HCT116 (cell line): Measurements from ENCODE around the gene CYP2U1. TPM values are rescaled to one million over a fixed set of nuclear protein-coding genes. Genes with fewer than 3 reads are reported as not detected.

Source experiments
- ATAC-seq: fragments of 200-7000 bp; cut with Tn5 transposase; 2 replicates; pipeline ENCODE4 v1.9.1; 2020; ENCODE audit warnings: mild to moderate bottlenecking, moderate library complexity
- BruUV-seq: library from RNA; stranded (reverse); fragments of 400-500 nt; replicated peaks from 2 replicates; lab custom pipeline; 2021; lab: Mats Ljungman, UMichigan
- CTCF ChIA-PET: fragments of 300-600 bp; sonication (Branson Sonifier 250); formaldehyde crosslinking; loops from one replicate; lab custom pipeline; 2021; ENCODE audit warnings: antibody characterized with exemption; lab: Charles Lee
- POLR2A ChIA-PET: fragments of 300-600, 350-600 bp; sonication (Branson Sonifier 250); formaldehyde crosslinking; loops from one replicate; lab custom pipeline; 2021; ENCODE audit warnings: antibody characterized with exemption; lab: Charles Lee
- RAD21 ChIA-PET, 2 experiments: fragments of 300-600 bp; sonication (Branson Sonifier 250); formaldehyde crosslinking; loops; one replicate each; lab custom pipeline; 2023; ENCODE audit warnings: low total read pairs in 2 of 2; ENCODE audit not compliant: uncharacterized antibody in 2 of 2, unreplicated experiment in 2 of 2, low non-redundant PET in 1 of 2; lab: Charles Lee
- DNase-seq: peaks from one replicate; pipeline ENCODE4 v3.0.0-alpha.2; 2010; ENCODE audit warnings: low read depth, low spot score
- H2AFZ ChIP-seq: fragments of 200-600 bp; shearing (Covaris generic), sonication (generic); 2 replicates; pipeline ENCODE4 v1.6.1; 2017; ENCODE audit warnings: low read depth, mixed run types, mixed read lengths, antibody characterized with exemption, low read length; ENCODE audit not compliant: poor library complexity, severe bottlenecking
- H3K27ac ChIP-seq: 2 replicates; pipeline ENCODE4 v1.5.1; 2012; ENCODE audit warnings: low read depth, low read length
- H3K27me3 ChIP-seq: fragments of 200-600 bp; sonication (generic); 2 replicates; pipeline ENCODE4 v1.6.1; 2016; ENCODE audit warnings: mixed run types, low read length, mixed read lengths; ENCODE audit not compliant: insufficient read depth
- H3K36me3 ChIP-seq, 2 experiments: fragments of 200-500 bp in 1 of 2; fragments of 200-600 bp in 1 of 2; sonication (Bioruptor generic) in 1 of 2; sonication (generic) in 1 of 2; 2 replicates each; pipeline versions ENCODE4 v1.5.1 to v1.6.1; 2014 to 2016; ENCODE audit warnings: low read length in 2 of 2, inconsistent platforms in 1 of 2, mixed read lengths in 1 of 2, mixed run types in 1 of 2; ENCODE audit not compliant: insufficient read depth in 2 of 2, control insufficient read depth in 1 of 2
- H3K4me1 ChIP-seq, 2 experiments: fragments of 200-600 bp in 1 of 2; sonication (generic) in 1 of 2; 2 replicates each; pipeline versions ENCODE4 v1.5.1 to v1.6.1; 2012 to 2017; ENCODE audit warnings: low read length in 2 of 2, inconsistent platforms in 1 of 2, mild to moderate bottlenecking in 1 of 2, mixed read lengths in 1 of 2, mixed run types in 1 of 2, moderate library complexity in 1 of 2; ENCODE audit not compliant: insufficient read depth in 2 of 2, control insufficient read depth in 1 of 2
- H3K4me2 ChIP-seq: fragments of 200-600 bp; sonication (generic); 2 replicates; pipeline ENCODE4 v1.6.1; 2017; ENCODE audit warnings: mixed run types, low read length, mixed read lengths
- H3K4me3 ChIP-seq, 2 experiments: fragments of 200-600 bp in 1 of 2; sonication (generic) in 1 of 2; replicated peaks in 1 of 2; 2 replicates each; pipeline ENCODE4 v1.5.1; 2011 to 2016; ENCODE audit warnings: low read length in 2 of 2, control low read depth in 1 of 2, low read depth in 1 of 2, mild to moderate bottlenecking in 1 of 2, mixed read lengths in 1 of 2, mixed run types in 1 of 2
- H3K79me2 ChIP-seq: fragments of 200-600 bp; sonication (generic); 2 replicates; pipeline ENCODE4 v1.6.1; 2017; ENCODE audit warnings: mild to moderate bottlenecking, mixed run types, low read length, moderate library complexity, mixed read lengths; ENCODE audit not compliant: insufficient read depth
- H3K9ac ChIP-seq: fragments of 200-600 bp; sonication (generic); 2 replicates; pipeline ENCODE4 v1.6.1; 2016; ENCODE audit warnings: low read length, mixed read lengths
- H3K9me2 ChIP-seq: fragments of 200-600 bp; sonication (generic), shearing (Covaris generic); 2 replicates; pipeline ENCODE4 v1.6.1; 2017; ENCODE audit warnings: mixed run types, mild to moderate bottlenecking, moderate library complexity; ENCODE audit not compliant: insufficient read depth
- H3K9me3 ChIP-seq, 2 experiments: fragments of 200-500 bp in 1 of 2; fragments of 200-600 bp in 1 of 2; sonication (Bioruptor generic) in 1 of 2; sonication (generic) in 1 of 2; 2 replicates each; pipeline ENCODE4 v1.6.1; 2014 to 2017; ENCODE audit warnings: low read length in 2 of 2, mixed read lengths in 2 of 2, inconsistent platforms in 1 of 2, low read depth in 1 of 2, mild to moderate bottlenecking in 1 of 2, mixed run types in 1 of 2, moderate library complexity in 1 of 2; ENCODE audit not compliant: control insufficient read depth in 1 of 2, insufficient read depth in 1 of 2
- H4K20me1 ChIP-seq: fragments of 200-600 bp; sonication (generic), shearing (Covaris generic); 2 replicates; pipeline ENCODE4 v1.6.1; 2017; ENCODE audit warnings: mixed run types, mild to moderate bottlenecking, moderate library complexity; ENCODE audit not compliant: insufficient read depth
- ATF3 ChIP-seq: IDR thresholded peaks from 2 replicates; pipeline ENCODE4 v1.6.1; 2012
- CBX3 ChIP-seq: IDR thresholded peaks from 2 replicates; pipeline ENCODE4 v1.6.1; 2012; ENCODE audit warnings: low read depth
- EGR1 ChIP-seq: IDR thresholded peaks from 2 replicates; pipeline ENCODE4 v1.6.1; 2012; ENCODE audit warnings: low read depth
- EZH2 ChIP-seq: fragments of 200-600 bp; sonication (generic); IDR thresholded peaks from 2 replicates; pipeline ENCODE4 v1.6.1; 2017; ENCODE audit warnings: antibody characterized with exemption, mixed run types
- MAX ChIP-seq: IDR thresholded peaks from 2 replicates; pipeline ENCODE4 v1.6.1; 2012
- REST ChIP-seq: IDR thresholded peaks from 2 replicates; pipeline ENCODE4 v1.6.1; 2012; ENCODE audit warnings: low read depth
- SP1 ChIP-seq: IDR thresholded peaks from 2 replicates; pipeline ENCODE4 v1.6.1; 2012; ENCODE audit warnings: low read depth
- ZBTB33 ChIP-seq: IDR thresholded peaks from 2 replicates; pipeline ENCODE4 v1.6.1; 2011; ENCODE audit warnings: mild to moderate bottlenecking, low read length, moderate library complexity; ENCODE audit not compliant: insufficient replicate concordance; ENCODE audit errors: extremely low read depth
- ZFX ChIP-seq: fragments of 450-650 bp; IDR thresholded peaks from 2 replicates; pipeline ENCODE4 v1.6.1; 2017
- ZNF274 ChIP-seq: fragments of 200-500 bp; sonication (Bioruptor generic); IDR thresholded peaks from 2 replicates; pipeline ENCODE4 v1.6.1; 2014; ENCODE audit warnings: mild to moderate bottlenecking, low read depth, low read length, inconsistent platforms
- intact Hi-C: fragments of 100-400 bp; cut with micrococcal nuclease; formaldehyde crosslinking; loops from 2 replicates; pipeline ENCODE4 v1.10.0; 2022
- total RNA-seq: library from RNA; stranded (reverse); gene quantifications from one replicate; pipeline ENCODE4 v1.2.1, GENCODE V29; 2021; ENCODE audit not compliant: unreplicated experiment

CYP2U1 gene
- total RNA-seq, 1 experiment from 2014 or later, result 4.0 TPM

GRCh38 chr4:107945809-107946208 is 14.5 kb downstream of the CYP2U1 start:
- POLR2A ChIA-PET, result no interaction called here
- no peaks in the 10 kb centered on the region for H3K9me3 ChIP-seq
- no peak overlapping the region for H3K27ac ChIP-seq
- H3K9me2 ChIP-seq, result no peaks in the 10 kb centered on the region
- H3K9ac ChIP-seq, result no peak overlapping the region
- DNase-seq (no peak), ATAC-seq (no peak)
- TF ChIP-seq ZNF274 (no peak), EZH2 (no peak), SP1 (no peak), ZBTB33 (no peak), CBX3 (no peak), ATF3 (no peak), REST (no peak), ZFX (no peak), EGR1 (no peak), MAX (no peak)
- BruUV-seq, result no TSS peak
- H3K79me2 ChIP-seq, result no peaks in the 10 kb centered on the region
- H3K36me3 ChIP-seq, result no peaks in the 10 kb centered on the region
- no peaks in the 10 kb centered on the region for H4K20me1 ChIP-seq
- RAD21 ChIA-PET, result no interaction called here
- H2AFZ ChIP-seq, result no peak overlapping the region
- H3K4me1 ChIP-seq, result no peaks in the 10 kb centered on the region
- CTCF ChIA-PET, result no interaction called here
- no peak overlapping the region for H3K4me2 ChIP-seq
- H3K27me3 ChIP-seq, result no peaks in the 10 kb centered on the region
- H3K4me3 ChIP-seq, result no peak overlapping the region
- intact Hi-C loops, result no loop called here
